SW 1271 (cell line): Measurements from ENCODE around the gene GATA3.

Experiments
- DNase-seq, 2 experiments: peaks; one replicate each; lab custom pipeline; 2025; lab: John Stamatoyannopoulos, UW

GATA3 gene

GRCh38 chr10:8051109-8051821 lies 3.2 kb upstream of the GATA3 start:
- DNase-seq, result no peak

- no peak for DNase-seq
Measured at GRCh38 chr10:8051851-8052257, 2.6 kb upstream of the GATA3 start.

DNA sequence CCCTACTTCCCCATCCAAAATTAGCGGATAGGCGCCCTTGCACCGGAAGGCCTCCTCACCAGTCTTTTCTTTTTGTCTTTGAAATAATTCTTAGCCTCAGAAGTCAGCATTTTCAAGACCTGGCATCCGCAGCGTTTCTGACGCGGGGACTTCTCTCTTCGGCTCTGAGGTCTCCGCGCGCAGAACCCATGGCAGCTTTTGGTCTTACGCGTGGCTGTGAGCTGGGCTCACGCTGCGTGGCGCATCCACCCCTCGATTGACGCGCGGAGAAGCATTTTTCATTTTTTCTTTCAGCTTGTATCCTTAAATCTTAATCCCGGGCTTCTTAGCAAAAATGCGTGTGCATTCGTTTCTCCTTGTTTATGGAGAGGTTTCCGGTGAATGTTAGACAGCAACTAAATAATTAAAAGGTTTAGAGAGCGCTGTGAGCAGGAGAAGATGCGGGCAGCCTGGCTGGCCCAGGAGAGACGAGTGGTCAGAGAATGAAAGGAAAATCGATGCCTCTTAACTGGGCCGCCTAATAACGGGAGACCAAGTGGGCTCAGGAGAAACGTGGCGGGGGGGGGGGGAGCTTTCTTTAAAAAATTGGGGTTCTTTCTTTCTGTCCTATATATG lies 2.0 kb upstream of the GATA3 start:
- no peak for DNase-seq

GRCh38 chr10:8052956-8053445 lies 1.5 kb upstream of the GATA3 start:
- DNase-seq, result no peak

DNA sequence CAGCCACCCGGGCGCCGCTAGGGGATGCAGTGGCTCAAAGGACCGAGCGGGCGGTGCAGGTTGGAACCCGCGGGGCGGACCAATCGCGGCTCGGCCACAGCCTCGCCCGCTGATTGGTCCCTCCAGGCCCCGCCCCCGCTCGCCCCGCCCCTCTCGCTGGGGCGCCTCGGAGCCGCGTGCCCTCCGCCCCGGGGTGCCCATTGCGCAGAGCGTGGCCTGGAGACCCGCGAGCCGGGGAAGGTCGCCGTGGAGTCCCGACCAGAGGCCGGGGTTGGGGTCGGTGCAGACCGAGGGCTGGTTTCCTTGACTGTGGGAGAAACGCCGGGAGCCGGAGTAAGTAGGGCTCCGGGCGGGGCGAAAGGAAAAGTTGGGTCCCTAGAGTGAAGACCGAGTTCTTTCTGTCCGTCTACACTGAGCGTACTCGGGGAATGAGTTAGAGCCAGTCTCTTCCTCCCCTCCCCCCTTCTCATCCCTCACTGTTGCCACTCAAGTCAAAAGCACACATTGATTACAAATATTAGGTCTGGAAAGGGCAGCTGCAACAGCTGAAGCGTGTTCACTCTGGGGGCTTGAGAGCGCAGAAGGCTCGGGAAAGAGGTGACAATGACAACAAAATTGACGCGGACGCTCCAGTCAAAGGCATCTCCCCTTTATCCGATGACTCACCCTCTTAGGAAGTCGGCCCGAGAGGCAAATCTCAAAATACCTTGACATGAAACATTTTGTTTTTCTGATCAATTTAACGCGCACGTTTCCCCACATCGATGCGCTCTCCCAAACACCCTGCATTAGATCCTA lies 843 bp upstream of the GATA3 start:
- DNase-seq, result peak; percentile 29 to 72

- DNase-seq, result peak; percentile 46 to 49
Measured at GRCh38 chr10:8054244-8054493, 319 bp upstream of the GATA3 start.

DNA sequence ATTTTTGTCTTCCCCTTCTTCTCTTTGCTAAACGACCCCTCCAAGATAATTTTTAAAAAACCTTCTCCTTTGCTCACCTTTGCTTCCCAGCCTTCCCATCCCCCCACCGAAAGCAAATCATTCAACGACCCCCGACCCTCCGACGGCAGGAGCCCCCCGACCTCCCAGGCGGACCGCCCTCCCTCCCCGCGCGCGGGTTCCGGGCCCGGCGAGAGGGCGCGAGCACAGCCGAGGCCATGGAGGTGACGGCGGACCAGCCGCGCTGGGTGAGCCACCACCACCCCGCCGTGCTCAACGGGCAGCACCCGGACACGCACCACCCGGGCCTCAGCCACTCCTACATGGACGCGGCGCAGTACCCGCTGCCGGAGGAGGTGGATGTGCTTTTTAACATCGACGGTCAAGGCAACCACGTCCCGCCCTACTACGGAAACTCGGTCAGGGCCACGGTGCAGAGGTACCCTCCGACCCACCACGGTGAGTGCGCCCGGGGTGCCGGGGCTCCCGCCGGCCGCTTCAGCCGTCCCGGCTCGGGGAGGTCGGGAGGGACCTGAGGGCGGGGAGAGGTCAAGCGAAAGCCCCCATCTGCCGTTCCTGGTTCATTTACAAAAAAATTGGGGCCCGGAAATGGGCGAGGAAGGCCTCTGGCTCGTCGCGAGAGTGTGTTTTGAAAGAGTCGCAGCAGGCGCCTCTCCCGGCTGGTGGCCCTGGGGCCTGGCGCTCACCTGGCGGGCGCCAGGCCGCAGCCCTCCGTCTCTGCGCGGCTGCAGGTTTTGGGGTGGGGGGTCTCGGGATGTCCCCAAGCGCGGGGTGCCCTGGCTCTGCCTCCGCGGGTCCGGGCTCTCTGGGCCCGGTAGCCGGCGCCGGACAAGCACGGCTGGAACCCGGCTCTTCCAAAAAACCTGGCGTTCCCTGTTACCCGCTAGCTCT lies 1.2 kb downstream of the GATA3 start:
- no peak for DNase-seq

DNA sequence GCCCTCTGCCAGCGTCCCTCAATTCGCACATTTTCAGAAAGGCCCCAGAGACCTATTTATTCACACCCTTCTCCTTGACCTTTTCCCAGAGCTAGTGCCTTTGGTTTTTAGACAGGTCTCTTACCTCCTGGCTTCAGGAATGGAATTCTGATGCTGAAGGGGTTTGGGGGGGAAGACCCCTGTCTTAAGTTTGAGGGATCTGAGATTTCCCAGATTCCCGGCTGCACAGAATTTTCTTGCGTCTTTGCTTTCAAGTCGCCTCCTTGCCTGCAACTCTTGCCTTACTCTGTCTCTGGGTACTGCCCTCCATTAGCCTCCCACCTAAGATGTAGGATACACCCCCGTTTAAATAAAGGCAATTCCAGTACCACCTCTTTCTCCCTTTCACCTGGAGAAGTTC lies 1.9 kb downstream of the GATA3 start:
- no peak for DNase-seq

DNA sequence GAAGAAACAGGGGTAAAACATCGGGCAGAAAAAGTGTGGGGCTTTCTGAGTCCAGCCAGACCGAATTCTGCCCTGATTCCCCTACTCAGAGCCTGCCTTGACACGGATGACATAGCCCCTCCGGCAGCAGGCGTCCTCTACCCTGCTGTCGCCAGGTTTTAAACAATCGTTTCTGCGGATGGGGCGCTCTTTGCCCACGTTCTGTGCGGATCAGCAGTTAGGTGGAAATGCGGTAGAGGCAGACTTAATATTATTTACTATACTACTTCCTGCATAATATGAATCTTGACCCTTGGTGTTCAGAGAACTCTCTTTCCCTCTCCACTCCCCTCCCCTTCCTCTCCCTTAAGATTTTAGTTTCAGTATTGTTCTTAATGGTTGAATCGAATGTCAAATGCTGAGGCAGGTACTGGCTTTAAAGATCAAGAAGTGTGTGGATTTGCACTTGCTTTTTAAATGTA lies 2.4 kb downstream of the GATA3 start:
- DNase-seq, result no peak

DNA sequence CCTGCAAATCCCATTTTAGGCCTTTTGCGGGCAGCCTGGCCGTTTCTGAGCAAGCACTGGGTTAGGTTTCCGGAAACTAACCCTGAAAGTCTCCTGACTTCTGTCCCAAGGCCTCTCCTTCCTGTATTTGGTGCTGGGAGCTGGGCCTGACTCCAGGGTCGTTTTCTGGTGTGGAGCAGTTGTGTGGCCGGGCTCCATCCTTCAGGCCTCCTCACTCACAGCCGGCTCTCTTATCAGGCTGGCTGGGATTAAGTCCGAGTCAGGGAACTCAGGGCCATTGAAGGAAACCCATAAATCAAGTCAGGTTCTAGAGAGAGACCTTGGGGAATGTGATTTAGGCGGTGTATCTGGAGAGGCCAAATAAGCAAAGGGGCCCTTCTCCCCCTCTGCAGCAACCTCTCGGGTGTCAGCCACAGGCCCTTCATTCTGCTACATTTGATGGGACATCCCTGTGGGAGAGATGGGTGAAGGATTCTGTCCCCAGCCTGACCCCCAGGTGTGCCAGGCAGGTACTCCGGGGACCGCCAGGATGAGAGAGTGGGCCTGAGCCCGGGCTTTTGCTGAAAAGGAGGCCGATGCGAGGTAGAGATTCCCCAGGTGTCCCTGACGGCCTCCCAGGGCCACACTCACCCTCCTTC lies 3.3 kb downstream of the GATA3 start:
- DNase-seq, result no peak

DNA sequence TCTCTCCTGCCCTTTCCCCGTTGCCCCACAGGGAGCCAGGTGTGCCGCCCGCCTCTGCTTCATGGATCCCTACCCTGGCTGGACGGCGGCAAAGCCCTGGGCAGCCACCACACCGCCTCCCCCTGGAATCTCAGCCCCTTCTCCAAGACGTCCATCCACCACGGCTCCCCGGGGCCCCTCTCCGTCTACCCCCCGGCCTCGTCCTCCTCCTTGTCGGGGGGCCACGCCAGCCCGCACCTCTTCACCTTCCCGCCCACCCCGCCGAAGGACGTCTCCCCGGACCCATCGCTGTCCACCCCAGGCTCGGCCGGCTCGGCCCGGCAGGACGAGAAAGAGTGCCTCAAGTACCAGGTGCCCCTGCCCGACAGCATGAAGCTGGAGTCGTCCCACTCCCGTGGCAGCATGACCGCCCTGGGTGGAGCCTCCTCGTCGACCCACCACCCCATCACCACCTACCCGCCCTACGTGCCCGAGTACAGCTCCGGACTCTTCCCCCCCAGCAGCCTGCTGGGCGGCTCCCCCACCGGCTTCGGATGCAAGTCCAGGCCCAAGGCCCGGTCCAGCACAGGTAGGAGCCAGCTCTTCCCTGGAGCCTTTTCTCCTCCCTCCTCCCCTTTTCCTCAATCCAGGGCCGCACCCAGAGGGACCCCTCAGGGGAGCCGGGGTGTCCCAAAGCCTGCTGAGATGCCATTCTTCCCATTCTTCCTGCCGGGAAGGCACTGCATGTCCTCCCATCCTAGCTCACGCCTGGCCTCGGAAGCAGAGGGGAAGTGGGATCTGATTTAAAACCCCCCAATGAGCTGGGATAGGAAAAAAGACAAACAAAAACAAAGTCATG lies 4.0 kb downstream of the GATA3 start:
- no peak for DNase-seq

DNA sequence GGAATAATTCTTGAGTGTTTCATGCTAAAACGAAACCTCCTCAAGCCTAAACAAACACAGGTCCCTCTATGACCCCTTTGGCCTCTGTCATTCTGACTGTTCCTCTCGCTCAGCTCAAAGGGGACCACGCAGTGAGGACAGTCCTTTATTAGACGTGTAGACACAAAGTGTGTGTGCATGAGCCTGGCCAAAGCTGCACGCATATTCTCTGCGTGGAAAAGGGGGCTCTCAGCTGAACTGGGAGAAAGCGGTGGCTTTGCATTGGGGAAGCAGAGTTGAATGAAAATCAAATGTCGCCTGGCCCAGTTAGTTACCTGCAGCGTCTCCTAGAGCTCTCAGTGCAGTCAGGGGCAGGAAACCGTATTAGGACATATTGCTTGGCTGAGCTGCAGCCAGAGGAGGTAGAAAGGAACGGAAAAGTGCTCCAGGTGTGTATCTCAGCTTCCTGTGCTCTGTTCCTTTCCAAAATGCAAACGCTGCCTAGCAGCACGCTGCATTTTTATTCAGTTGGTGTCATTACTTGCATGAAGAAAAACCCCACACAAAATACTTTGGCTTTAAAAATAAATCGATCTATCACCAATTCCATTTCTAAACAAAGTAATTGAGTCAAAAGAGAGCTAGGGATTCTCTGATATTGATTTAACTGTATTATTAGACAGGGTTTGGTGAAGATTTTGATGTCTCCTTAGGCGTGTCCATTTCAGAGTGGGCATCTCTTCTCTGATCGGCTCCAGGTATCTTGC lies 4.9 kb downstream of the GATA3 start:
- DNase-seq, result no peak

DNA sequence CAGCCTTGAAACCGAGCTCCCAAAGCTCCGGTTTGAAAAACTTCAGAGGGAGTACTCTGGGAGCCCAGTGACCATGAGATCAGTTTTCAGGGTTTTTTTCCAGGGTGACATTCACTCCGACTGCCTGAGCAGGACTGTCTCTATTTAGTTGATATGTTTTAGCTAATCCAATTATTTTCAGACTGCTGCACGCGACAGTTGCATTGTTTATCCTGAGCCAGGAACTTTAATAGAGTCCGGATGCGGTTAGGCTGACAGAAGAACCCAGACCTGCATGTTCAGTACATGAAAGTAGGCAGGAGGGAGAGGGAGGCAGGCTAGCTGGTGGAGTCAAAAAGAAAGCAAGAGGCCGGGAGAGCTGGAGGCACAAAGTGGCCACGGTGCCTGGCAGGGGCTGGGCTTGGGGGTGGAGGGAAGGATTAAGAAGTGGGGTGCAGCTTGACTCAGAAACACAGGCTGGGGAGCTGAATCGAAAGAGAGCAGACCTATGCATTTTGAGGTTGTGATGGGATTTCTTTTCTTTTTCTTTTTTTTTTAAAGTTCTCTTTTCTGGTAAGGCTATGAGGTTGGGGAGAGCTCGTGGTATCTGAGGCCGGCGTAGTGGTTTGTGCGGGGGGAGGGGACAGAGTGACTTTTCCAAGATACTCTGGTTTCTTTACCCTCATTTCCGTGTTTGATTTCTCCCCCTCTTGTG lies 5.7 kb downstream of the GATA3 start:
- no peak for DNase-seq

DNA sequence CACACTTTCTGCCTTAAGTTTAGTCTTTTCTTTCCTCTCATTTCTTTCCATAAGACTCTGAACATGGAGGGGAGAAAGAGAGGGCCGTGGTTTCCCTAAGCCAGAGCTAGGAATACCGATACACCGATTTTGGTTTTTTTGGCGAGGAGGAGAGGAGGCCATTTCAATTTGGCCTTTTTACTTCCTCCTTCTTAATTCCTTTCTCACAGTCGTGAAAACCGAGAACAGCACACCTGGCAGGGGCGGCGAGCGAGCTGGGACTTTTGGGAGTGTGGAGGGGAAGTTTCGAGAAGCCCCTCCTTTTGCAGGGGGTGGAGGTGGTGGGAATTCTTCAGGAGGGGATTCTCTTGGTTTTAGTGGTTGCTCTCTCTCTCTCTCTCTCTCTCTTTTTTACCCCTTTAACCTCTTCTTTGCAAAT lies 6.2 kb downstream of the GATA3 start:
- no peak for DNase-seq

DNA sequence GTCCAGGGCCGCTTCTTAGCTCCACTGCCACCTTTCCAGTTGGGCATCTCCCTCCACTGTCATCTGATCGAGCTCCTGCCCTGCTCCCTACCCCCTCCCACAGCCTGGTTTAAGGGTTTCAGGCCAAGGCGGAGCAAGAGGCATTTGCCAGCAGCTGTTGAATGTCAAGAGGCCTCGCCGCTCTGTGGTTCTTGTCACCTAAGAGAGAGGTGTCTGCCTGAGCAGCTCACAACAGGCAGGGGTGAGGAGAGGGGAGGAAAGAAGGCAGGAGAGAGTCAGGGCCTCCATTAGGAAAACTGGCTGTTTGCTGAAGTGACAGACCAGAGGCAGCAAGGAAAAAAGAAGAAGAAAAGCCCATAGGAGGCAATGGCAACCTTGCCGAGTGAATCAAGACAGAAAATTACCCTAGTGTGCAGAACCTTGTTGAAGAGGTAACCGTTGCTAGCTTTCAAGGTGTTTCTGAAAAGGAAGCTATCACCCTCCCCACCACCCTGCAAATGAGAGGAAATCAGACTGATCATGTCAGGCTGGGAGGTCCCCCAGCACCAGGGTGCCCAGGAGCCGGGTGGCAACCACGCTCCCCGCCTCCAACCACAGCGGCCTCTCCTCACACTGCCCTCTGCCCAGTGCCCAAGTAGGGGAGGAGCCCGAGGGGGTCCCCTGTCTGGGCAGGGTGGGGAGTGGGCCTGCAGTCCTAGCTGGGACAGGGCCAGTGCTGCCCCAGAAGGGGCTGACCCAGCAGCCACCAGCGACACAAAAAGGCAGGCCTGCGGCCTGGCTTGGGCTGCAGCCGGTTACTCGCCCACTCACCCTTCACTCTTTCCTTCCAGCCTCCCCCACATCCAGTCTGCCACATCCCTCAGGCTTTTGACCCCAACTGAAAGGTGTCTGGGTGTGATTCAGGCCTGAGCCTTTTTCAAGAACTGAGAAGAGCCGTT lies 7.1 kb downstream of the GATA3 start:
- no peak for DNase-seq

- DNase-seq, result no peak
Measured at GRCh38 chr10:8063128-8063908, 8.8 kb downstream of the GATA3 start.

GRCh38 chr10:8063935-8064334 lies 9.4 kb downstream of the GATA3 start:
- no peak for DNase-seq
